GM19328 (cell line): ENCODE data around the gene ZNF506.
"Not testable (repeated sequence)": the region's sequence is repeated elsewhere in the genome, so short reads cannot be mapped to it uniquely, and the experiment has no call there.

Experiments used
- ATAC-seq: cut with Tn5 transposase; IDR thresholded peaks from one replicate; pipeline ENCODE4 v1.9.1; 2021; ENCODE audit warnings: mild to moderate bottlenecking, moderate library complexity; ENCODE audit not compliant: unreplicated experiment

Gene ZNF506

GRCh38 chr19:19781791-19782190 is 39.8 kb downstream of the ZNF506 start:
- ATAC-seq: not testable (repeated sequence)

DNA sequence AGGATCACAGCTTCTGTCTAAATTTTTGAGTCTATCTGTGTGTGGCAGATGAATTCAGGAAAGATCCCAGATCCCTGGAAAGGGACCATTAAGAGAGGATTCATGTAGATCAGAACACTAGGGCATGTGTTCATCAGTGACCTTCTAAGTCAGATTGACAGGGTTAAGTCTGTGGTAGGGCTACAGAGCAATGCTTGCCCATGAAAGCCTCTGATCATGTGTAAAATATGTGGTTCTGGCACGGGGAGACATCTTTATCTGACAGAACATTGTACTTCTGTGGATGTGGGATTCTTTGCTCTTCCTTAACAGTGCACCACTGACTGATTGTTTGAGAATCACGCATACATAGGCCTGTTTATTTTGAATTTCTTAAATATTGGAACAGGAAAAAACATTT is 42.9 kb downstream of the ZNF506 start:
- ATAC-seq: no peak

DNA sequence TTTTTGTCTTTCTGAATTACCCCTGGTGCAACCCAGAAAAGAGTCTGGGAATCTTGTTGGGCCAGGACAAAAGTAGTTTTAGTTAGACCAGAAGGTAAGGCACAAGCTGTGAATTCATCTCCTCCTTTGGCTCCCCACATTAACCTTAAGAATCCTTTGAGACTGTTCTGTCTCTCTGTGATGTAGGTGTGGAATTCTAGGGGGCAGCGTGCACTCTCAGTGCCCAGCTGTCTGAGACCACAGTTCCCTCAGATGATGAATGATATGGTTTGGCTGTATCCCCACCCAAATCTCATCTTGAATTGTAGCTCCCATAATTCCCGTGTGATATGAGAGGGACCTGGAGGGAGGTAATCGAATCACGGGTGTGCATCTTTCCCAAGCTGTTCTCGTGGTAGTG is 43.9 kb downstream of the ZNF506 start:
- ATAC-seq: no peak

DNA sequence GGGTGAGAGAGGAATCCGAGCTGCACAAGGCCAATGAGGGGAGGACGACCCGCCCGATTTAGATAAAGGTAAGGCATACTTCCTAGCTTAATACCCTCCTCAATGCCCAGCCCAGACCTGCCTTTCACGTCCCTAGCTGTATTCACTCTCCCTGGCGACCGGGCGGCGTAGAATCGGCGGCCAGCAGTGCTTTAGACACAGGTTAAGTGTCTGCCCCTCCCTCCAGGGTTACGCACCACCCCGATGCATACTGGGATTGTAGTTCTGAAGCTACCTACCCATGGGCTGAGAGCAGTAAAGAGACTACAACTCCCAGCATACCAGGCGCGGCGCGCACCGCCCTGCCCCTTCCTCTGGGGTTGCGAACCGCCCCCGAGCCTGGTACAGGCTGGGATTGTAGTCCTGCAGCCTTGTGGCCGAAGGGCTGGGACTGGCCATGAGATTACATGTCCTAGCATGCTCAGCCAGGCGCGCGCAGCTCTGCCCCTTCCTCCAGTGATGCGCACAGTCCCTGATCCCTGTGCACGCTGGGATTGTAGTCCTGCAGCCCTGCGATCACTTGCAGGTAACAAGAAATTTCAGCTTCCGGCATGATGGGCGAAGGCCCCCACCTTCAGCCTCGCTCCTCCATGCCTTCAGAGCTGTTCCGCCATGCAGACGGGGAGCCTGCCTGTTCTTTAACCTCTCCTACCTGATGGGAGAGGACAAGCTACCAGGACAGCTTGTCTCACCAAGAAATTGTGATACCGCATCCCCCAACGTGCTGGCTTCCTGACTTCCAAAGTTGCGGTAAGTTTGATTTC is 45.1 kb downstream of the ZNF506 start:
- peak; percentile 97 for ATAC-seq

DNA sequence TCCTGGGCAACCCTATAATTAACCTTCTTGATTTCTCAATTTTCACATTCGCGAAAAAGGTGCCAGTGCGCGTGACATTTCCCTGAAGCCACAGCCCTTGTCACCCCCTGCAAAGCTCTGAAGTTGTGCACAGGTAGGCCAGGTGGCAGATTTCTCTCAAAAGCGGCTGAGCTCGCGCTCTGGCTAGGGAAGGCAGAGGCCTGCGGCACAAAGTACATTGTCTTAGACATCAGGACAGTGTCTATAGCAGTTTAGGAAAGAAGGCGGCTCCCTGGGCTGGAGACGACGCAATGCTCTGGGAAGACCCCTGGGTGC is 45.7 kb downstream of the ZNF506 start:
- no peak for ATAC-seq

GRCh38 chr19:19774354-19775033 is 47.1 kb downstream of the ZNF506 start:
- ATAC-seq: no peak

GRCh38 chr19:19771963-19772362 is 49.6 kb downstream of the ZNF506 start:
- ATAC-seq: not testable (repeated sequence)

GRCh38 chr19:19769971-19770370 is 51.6 kb downstream of the ZNF506 start:
- ATAC-seq: not testable (repeated sequence)

DNA sequence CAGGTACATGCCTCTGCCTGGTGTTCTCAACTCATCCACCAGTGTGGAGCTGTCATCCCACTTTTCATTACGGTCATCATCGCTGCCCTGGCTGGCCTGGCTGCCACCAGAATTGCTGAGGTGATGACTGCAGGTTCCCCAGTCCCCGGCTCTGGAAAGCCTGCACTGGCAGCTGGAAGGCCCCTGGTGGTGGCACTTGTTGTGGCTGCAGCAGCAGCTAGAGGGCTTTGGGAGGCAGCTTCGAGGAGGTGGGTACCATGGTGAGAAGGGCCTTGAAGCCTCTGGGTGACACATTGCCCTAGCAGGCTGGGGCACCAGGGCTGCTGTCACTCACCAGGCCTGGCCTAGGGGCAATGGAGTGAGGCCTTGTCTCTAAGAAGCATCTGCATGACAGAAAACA is 63.4 kb downstream of the ZNF506 start:
- no peak for ATAC-seq

GRCh38 chr19:19752760-19753403 is 68.7 kb downstream of the ZNF506 start:
- no peak for ATAC-seq

DNA sequence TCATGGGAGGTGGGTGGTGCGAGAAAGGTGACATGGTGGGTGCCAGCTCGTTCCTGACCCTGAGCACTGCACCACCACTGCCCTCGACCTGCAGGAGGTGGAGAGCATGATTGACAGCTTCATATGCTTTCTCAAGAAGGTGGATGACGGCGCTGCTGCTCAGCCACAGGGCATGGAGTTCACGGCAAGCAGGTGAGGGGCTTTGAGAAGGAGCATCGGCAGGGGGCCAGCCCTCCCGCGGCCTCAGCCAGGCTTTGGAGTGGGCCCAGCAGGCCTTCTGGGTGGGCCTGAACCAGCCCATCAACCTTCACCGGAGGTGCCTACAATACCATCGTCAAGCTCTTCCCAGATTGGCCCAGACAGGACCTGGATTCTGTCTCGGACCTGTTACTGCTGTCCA is 69.7 kb downstream of the ZNF506 start:
- ATAC-seq: no peak

DNA sequence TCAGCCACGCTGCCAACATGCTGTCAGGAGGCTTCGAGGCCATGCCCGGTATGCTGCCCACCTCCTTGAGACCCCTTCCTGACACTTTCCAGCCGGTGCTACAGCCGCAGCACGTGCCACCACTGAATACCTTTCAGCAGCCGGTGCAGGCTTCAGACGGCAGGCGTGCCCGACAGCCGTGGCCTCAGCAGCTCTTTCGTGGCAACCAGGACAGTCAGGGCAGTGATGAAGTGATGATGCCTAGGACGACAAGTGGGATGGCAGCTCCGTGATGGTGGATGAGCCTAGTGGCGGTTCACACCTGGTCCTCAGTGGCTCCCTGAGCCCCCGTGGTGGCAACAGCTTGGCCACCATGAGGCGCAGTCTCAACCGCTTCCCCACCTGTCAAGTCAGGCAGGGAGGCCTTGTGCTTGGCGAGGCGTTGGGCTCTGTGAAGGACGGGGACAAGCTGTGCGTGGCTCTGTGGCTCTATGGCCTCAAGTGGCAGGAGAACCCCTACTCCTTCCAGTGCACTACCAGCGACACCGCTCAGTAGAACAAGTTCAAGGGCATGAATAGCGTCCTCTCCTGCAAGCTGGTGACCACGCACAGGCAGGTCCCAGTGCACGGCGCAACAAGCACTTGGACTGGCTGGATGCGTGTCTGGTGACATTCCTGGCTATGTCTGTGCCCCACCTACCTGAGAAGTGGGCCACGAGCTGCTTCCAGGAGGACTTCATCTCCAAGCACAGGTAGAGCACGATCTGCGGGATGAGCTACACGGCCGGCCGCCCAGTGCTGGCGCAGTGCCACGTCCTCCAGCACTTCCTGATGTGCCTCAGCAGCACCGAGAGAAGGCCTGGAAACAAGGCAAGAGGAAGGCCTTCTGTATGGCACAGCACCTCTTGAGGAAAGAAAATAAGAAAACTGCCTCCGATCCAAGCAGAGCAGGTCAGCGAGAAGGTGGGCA is 70.4 kb downstream of the ZNF506 start:
- no peak for ATAC-seq

DNA sequence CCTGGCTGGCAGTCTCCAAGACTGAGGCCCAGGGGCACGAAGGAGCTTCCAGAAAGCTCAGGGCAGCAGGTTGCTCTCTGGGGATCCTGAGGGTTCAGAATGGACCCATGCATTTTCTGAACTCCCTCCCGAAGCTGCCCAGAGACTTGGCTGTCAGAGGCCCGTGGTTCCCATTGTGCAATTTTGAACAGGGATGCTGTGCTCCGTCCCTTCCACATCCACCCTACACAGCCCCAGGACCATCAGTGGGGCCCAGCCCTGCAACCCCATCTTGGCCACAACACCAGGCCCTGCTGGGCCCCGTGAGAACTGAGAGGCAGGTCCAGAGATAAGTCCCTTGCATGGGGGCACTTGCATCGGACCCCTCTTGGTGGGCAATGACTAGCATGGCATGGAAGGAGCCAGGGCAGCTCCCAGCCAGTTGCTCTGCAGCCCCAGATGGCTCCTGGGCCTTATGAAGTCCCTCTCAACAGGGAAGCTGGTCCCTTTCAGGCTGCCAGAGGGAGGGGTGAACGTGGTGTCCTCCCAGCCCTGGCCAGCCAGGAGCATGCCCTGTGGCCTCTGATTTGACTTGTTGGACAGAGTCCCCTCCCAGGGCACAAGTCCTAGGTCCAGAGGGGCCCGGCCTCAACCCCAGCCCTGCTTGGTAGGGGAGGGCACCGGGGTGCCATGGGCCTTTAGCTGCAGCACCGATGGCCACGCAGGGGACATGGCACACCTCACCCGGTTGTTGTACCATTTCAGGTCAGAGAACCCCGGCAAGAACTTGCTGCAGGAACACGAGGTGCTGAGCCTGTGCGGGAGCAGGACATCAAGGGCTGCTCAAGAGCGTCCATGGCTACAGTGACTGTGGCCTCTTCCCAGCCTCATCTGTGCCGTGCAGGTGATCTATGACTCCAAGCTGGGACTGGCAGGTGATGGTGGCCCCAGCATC is 71.4 kb downstream of the ZNF506 start:
- no peak for ATAC-seq

DNA sequence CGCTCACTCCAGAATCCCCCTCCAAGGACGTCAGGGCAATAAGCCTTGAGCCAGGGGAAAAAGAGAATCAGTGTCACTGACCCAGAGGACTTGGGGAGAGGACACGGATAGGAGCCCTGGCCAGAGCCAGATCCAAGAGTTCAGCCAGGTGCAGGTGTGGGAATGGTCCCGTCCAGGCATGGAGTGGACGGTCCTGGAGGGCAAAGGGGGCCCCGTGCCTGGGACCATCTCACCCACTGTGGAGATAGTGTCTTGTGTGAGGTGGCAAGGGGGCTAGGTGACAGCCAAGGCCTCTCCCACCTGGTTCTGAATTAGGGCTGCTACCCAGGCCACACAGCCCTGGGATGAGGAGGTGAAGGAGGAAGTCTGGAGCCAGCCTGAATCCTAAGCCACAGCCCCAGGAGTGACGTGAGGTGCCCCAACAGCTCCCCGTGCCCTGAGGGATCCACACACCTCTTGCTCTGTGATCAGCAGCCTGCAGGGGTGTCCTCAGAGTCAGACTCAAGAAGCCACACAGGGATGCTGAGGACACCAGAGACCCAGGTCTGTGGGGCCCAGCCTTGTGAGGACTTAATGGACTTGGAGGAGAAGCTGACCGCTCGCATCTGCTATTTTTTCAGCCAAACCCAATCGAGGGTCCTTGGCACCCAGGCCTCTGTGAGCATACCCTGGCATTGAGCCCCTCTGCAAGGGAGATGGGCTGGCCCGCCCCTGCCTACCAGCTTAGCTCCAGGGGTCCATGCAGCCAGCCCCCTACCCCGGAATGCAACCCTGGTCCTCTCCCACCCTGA is 72.2 kb downstream of the ZNF506 start:
- no peak for ATAC-seq

- ATAC-seq: no peak
These were observed 73.2 kb downstream of the ZNF506 start for GRCh38 chr19:19748249-19748938.

DNA sequence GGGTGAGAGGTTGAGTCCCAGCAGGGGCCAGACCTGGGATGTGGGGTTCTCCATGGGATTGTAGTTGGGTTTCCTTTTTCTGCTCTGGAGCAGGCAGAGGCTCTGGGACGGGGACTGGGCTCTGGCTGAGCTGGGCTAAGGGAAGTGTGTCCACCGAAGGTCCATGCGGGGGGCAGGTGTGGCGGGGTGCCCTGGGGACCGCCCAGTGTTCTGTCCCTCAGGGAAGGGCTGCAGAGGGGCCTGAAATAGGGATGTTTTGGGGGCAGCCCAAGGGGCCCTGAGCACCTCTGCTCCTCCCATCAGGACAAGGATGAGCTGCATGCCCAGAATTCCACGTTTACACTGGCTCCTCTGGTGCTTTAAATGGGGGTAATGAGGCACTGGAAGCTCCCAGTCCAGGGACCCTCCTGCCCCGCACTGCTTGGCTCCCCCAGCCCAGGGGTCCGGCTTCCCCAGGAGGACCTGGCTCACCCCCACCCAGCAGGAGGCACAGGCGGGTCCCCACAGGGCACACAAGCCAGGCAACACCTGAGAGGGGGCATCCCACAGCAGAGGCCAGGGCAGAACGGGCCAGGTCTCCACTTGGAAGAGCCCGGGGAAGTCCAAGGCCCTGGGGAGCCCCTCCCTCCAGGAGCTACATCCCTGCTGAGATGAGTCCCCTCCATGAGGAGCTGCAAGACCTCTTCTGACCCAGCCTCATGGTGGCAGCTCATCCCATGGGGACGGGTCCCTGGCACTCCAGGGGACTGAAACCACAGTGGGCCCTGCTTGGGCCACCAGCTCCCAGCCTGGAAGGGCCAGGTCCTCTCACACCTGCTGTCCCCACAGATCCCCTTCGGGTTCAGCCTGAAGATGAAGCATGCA is 74.0 kb downstream of the ZNF506 start:
- ATAC-seq: no peak
